GM12891 (cell line): ENCODE measurements around the gene ABCB4.

Source experiments
- POLR2A ChIP-seq: IDR thresholded peaks from 2 replicates; pipeline ENCODE4 v1.6.1; 2011; ENCODE audit warnings: low read depth, low read length, control low read depth
- POLR2AphosphoS5 ChIP-seq: IDR thresholded peaks from 2 replicates; pipeline ENCODE4 v1.6.1; 2011; ENCODE audit warnings: low read depth, low read length, control low read depth

DNA sequence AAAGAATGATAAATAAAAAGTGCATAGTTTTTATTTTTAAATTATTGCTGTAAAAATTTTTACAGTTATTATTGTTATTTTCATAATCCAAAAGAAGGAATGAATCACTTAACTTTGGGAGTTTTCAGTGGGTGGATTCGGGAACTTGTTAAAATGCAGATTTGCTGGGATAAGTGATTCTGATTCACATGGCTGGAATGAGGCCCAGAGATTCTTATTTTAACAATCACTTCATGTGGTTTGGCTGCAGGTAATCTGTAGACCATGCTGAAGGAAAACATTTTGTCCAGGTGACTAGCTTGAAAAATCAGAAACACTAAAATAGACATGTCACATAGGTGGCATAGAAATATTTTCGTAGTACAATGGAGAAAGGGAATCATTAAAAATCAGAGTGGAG is 116.1 kb downstream of the ABCB4 start:
- TF ChIP-seq POLR2A (no peak), POLR2AphosphoS5 (no peak)
